T-helper 2 cell treated with Interferon-gamma antibody and Interleukin-4, amounts not matched to agents 5 μg/mL and 100 μg/mL, for 36 hours (primary cell): ENCODE measurements around the gene LILRB5.
A peak's percentile ranks its signal among the peaks of the same experiment; 100 is the strongest.
"Not testable (repeated sequence)": the region's sequence is repeated elsewhere in the genome, so short reads cannot be mapped to it uniquely, and the experiment has no call there.

Experiments used
- DNase-seq: peaks from one replicate; pipeline ENCODE4 v3.0.0; 2021; ENCODE audit warnings: low spot score
- H3K27ac Mint-ChIP-seq: one replicate; pipeline ENCODE4 v1.8.0; 2021; ENCODE audit warnings: mild to moderate bottlenecking, mixed read lengths
- H3K27me3 Mint-ChIP-seq: one replicate; pipeline ENCODE4 v1.8.0; 2021; ENCODE audit warnings: low read depth, mixed read lengths
- H3K36me3 Mint-ChIP-seq: one replicate; pipeline ENCODE4 v1.8.0; 2021; ENCODE audit warnings: low read depth, mixed read lengths
- H3K4me1 Mint-ChIP-seq: one replicate; pipeline ENCODE4 v1.8.0; 2021; ENCODE audit warnings: low read depth, mixed read lengths
- H3K4me3 Mint-ChIP-seq: one replicate; pipeline ENCODE4 v1.8.0; 2022; ENCODE audit warnings: mild to moderate bottlenecking, moderate library complexity, mixed read lengths
- H3K9me3 Mint-ChIP-seq: one replicate; pipeline ENCODE4 v1.8.0; 2021; ENCODE audit warnings: mixed read lengths

LILRB5 gene

GRCh38 chr19:54257116-54257480 is at the start of gene LILRB5:
LILRB5 (minus strand) TSS chr19:54257273; CDS start chr19:54257193, 80 bp downstream.
- H3K27ac Mint-ChIP-seq: no peak within 1 kb of the TSS
- no peaks in the 10 kb centered on the region for H3K9me3 Mint-ChIP-seq
- peaks cover 2% of the 10 kb centered on the region for H3K27me3 Mint-ChIP-seq
- H3K4me3 Mint-ChIP-seq: no peak within 1 kb of the TSS
- DNase-seq: no peak
- no peaks in the 10 kb centered on the region for H3K36me3 Mint-ChIP-seq
- H3K4me1 Mint-ChIP-seq: no peaks in the 10 kb centered on the region

- Mint-ChIP-seq H3K36me3 (no peaks in the 10 kb centered on the region), H3K4me1 (peaks cover 18% of the 10 kb centered on the region), H3K4me3 (peak overlapping the region; percentile 56), H3K27ac (peak overlapping the region; percentile 11), H3K9me3 (no peaks in the 10 kb centered on the region), H3K27me3 (peaks cover 8% of the 10 kb centered on the region)
- DNase-seq: no peak
These were observed 48.1 kb upstream of the LILRB5 start for GRCh38 chr19:54305141-54305540.

- Mint-ChIP-seq H3K27me3 (peaks cover 10% of the 10 kb centered on the region), H3K4me3 (no peak overlapping the region), H3K36me3 (no peaks in the 10 kb centered on the region), H3K27ac (no peak overlapping the region), H3K9me3 (no peaks in the 10 kb centered on the region), H3K4me1 (peaks cover 18% of the 10 kb centered on the region)
- DNase-seq: no peak
These were observed 45.2 kb upstream of the LILRB5 start for GRCh38 chr19:54302257-54302656.

- no peaks in the 10 kb centered on the region for H3K9me3 Mint-ChIP-seq
- H3K27ac Mint-ChIP-seq: no peak overlapping the region
- DNase-seq: no peak
- peaks cover 12% of the 10 kb centered on the region for H3K4me1 Mint-ChIP-seq
- H3K27me3 Mint-ChIP-seq: peaks cover 10% of the 10 kb centered on the region
- H3K4me3 Mint-ChIP-seq: no peak overlapping the region
- no peaks in the 10 kb centered on the region for H3K36me3 Mint-ChIP-seq
These were observed 42.4 kb upstream of the LILRB5 start for GRCh38 chr19:54299515-54299914.

GRCh38 chr19:54299126-54299498 is 42.0 kb upstream of the LILRB5 start:
- no peak for DNase-seq
- H3K27ac Mint-ChIP-seq: no peak overlapping the region
- no peaks in the 10 kb centered on the region for H3K9me3 Mint-ChIP-seq
- no peak overlapping the region for H3K4me3 Mint-ChIP-seq
- H3K4me1 Mint-ChIP-seq: peaks cover 8% of the 10 kb centered on the region
- no peaks in the 10 kb centered on the region for H3K36me3 Mint-ChIP-seq
- H3K27me3 Mint-ChIP-seq: peaks cover 10% of the 10 kb centered on the region

- Mint-ChIP-seq H3K27me3 (peaks cover 10% of the 10 kb centered on the region), H3K27ac (no peak overlapping the region), H3K36me3 (no peaks in the 10 kb centered on the region), H3K4me3 (no peak overlapping the region), H3K4me1 (peaks cover 2% of the 10 kb centered on the region), H3K9me3 (no peaks in the 10 kb centered on the region)
- no peak for DNase-seq
These were observed 41.5 kb upstream of the LILRB5 start for GRCh38 chr19:54298357-54299125.

GRCh38 chr19:54297759-54298305 is 40.8 kb upstream of the LILRB5 start:
- Mint-ChIP-seq H3K27ac (no peak overlapping the region), H3K9me3 (no peaks in the 10 kb centered on the region), H3K4me3 (no peak overlapping the region), H3K27me3 (peaks cover 10% of the 10 kb centered on the region), H3K4me1 (peaks cover 2% of the 10 kb centered on the region), H3K36me3 (no peaks in the 10 kb centered on the region)
- DNase-seq: no peak

GRCh38 chr19:54294539-54294938 is 37.5 kb upstream of the LILRB5 start:
- H3K4me1 Mint-ChIP-seq: peaks cover 2% of the 10 kb centered on the region
- peaks cover 5% of the 10 kb centered on the region for H3K27me3 Mint-ChIP-seq
- no peak overlapping the region for H3K27ac Mint-ChIP-seq
- no peaks in the 10 kb centered on the region for H3K36me3 Mint-ChIP-seq
- no peak for DNase-seq
- H3K4me3 Mint-ChIP-seq: no peak overlapping the region
- no peaks in the 10 kb centered on the region for H3K9me3 Mint-ChIP-seq

- H3K27ac Mint-ChIP-seq, DNase-seq, H3K4me3 Mint-ChIP-seq, H3K27me3 Mint-ChIP-seq, H3K36me3 Mint-ChIP-seq, H3K4me1 Mint-ChIP-seq, H3K9me3 Mint-ChIP-seq: not testable (repeated sequence)
These were observed 32.1 kb upstream of the LILRB5 start for GRCh38 chr19:54289160-54289559.

GRCh38 chr19:54287456-54287855 is 30.4 kb upstream of the LILRB5 start:
- Mint-ChIP-seq H3K9me3 (no peaks in the 10 kb centered on the region), H3K4me1 (peaks cover 5% of the 10 kb centered on the region), H3K27me3 (peaks cover 19% of the 10 kb centered on the region), H3K36me3 (no peaks in the 10 kb centered on the region), H3K27ac (no peak overlapping the region), H3K4me3 (no peak overlapping the region)
- DNase-seq: no peak

- H3K36me3 Mint-ChIP-seq, H3K4me3 Mint-ChIP-seq, DNase-seq: not testable (repeated sequence)
These were observed 29.2 kb upstream of the LILRB5 start for GRCh38 chr19:54286283-54286682.

GRCh38 chr19:54285427-54286056 is 28.5 kb upstream of the LILRB5 start:
- DNase-seq, H3K27ac Mint-ChIP-seq, H3K36me3 Mint-ChIP-seq, H3K4me1 Mint-ChIP-seq, H3K4me3 Mint-ChIP-seq, H3K9me3 Mint-ChIP-seq: not testable (repeated sequence)
- peaks cover 28% of the 10 kb centered on the region for H3K27me3 Mint-ChIP-seq

More at GRCh38 chr19:54286283-54286682, 29.2 kb upstream of the LILRB5 start:
- not testable (repeated sequence) for H3K4me1 Mint-ChIP-seq, H3K9me3 Mint-ChIP-seq, H3K27ac Mint-ChIP-seq
- H3K27me3 Mint-ChIP-seq: peaks cover 28% of the 10 kb centered on the region

- no peak for DNase-seq
- Mint-ChIP-seq H3K36me3 (no peaks in the 10 kb centered on the region), H3K9me3 (no peaks in the 10 kb centered on the region), H3K4me1 (peaks cover 5% of the 10 kb centered on the region), H3K27me3 (peaks cover 29% of the 10 kb centered on the region), H3K4me3 (no peak overlapping the region), H3K27ac (no peak overlapping the region)
These were observed 25.8 kb upstream of the LILRB5 start for GRCh38 chr19:54282686-54283470.

- not testable (repeated sequence) for H3K36me3 Mint-ChIP-seq, DNase-seq, H3K4me1 Mint-ChIP-seq, H3K9me3 Mint-ChIP-seq, H3K4me3 Mint-ChIP-seq, H3K27ac Mint-ChIP-seq
- H3K27me3 Mint-ChIP-seq: peaks cover 29% of the 10 kb centered on the region
These were observed 24.6 kb upstream of the LILRB5 start for GRCh38 chr19:54281729-54282075.
